ENCODE results near the gene TEX54. TPM values are rescaled to one million over a fixed set of nuclear protein-coding genes. Genes with fewer than 3 reads are reported as not detected.
A peak's percentile ranks its signal among the peaks of the same experiment; 100 is the strongest.

Gene TEX54
- total and polyA plus RNA-seq, 2 of the 13 experiments (the other 11 are each of a cell fraction or from before 2014, with no cell fraction given), result not detected

DNA sequence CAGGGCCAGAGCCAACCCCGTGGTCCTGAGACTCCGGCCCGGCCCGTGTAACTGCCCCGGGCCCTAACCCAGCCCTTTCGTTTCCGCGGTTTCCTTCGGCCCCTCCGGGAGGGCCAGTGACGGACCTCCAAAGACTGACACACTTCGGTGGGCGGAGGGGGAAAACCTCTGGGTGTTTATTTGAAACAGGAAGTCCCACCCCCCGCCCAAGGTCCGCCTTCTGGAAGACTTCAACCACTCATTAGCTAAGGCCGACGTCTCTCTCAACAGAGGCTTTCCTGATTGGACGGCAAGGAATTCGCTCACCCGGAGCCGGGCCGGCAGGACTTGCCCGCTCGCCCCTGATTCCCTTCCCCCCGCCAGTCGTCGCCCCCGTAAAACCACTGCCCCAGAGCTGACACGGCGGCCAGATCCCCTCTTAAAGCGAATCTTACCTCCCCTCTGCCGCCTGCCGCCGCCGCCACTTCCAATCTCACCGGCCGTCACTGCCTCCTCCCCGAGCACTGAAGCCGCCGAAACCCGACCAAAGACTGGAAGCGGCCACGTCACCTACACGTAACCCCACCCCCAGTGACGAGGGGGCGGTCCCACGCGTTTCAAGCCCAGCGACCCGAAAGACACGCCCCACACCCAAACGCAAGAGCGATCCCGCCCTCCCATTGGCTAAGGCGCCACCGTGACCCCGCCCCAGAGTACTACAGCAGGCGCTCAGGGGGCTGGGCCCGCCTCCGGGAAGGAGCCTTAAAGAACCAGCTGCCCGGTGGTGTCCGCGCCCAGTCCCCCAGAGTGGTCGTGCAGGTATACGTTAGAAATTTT lies 913 bp downstream of the TEX54 start, which contains the start of gene STX5 (continued):
- TF ChIP-seq, protein P1, sequence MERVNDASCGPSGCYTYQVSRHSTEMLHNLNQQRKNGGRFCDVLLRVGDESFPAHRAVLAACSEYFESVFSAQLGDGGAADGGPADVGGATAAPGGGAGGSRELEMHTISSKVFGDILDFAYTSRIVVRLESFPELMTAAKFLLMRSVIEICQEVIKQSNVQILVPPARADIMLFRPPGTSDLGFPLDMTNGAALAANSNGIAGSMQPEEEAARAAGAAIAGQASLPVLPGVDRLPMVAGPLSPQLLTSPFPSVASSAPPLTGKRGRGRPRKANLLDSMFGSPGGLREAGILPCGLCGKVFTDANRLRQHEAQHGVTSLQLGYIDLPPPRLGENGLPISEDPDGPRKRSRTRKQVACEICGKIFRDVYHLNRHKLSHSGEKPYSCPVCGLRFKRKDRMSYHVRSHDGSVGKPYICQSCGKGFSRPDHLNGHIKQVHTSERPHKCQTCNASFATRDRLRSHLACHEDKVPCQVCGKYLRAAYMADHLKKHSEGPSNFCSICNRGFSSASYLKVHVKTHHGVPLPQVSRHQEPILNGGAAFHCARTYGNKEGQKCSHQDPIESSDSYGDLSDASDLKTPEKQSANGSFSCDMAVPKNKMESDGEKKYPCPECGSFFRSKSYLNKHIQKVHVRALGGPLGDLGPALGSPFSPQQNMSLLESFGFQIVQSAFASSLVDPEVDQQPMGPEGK (CRISPR knock-in tag; IDR thresholded peaks at IDR 0.05), result peak; percentile 19; the same call in 1 of the 2 replicates
- TF ChIP-seq ZNF3 (CRISPR knock-in tag; IDR thresholded peaks at IDR 0.05) (no peak), POLR2G (IDR thresholded peaks at IDR 0.05; ENCODE audit: low read depth, low read length) (peak; percentile 67), MAF1 (CRISPR knock-in tag; IDR thresholded peaks at IDR 0.05; ENCODE audit: borderline replicate concordance) (no peak), ZNF564 (CRISPR knock-in tag; IDR thresholded peaks at IDR 0.05) (no peak), SALL1 (CRISPR knock-in tag; IDR thresholded peaks at IDR 0.05) (peak; percentile 40; the same call in 1 of the 2 replicates), ZKSCAN5 (CRISPR knock-in tag; IDR thresholded peaks at IDR 0.05) (no peak), ETV6 (CRISPR knock-in tag; conservative IDR thresholded peaks at IDR 0.05) (no peak), TCF12 (IDR thresholded peaks at IDR 0.05) (no peak), TCF12 (CRISPR knock-in tag; IDR thresholded peaks at IDR 0.05) (no peak), ZNF766 (CRISPR knock-in tag; IDR thresholded peaks at IDR 0.05; ENCODE audit: borderline replicate concordance) (no peak), ATM (IDR thresholded peaks at IDR 0.05; ENCODE audit: borderline replicate concordance) (no peak), ZSCAN12 (CRISPR knock-in tag; IDR thresholded peaks at IDR 0.05) (no peak)
- TF ChIP-seq, protein P2, sequence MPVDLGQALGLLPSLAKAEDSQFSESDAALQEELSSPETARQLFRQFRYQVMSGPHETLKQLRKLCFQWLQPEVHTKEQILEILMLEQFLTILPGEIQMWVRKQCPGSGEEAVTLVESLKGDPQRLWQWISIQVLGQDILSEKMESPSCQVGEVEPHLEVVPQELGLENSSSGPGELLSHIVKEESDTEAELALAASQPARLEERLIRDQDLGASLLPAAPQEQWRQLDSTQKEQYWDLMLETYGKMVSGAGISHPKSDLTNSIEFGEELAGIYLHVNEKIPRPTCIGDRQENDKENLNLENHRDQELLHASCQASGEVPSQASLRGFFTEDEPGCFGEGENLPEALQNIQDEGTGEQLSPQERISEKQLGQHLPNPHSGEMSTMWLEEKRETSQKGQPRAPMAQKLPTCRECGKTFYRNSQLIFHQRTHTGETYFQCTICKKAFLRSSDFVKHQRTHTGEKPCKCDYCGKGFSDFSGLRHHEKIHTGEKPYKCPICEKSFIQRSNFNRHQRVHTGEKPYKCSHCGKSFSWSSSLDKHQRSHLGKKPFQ (CRISPR knock-in tag; IDR thresholded peaks at IDR 0.05; ENCODE audit: insufficient replicate concordance), result no peak
- TF ChIP-seq, protein P3, sequence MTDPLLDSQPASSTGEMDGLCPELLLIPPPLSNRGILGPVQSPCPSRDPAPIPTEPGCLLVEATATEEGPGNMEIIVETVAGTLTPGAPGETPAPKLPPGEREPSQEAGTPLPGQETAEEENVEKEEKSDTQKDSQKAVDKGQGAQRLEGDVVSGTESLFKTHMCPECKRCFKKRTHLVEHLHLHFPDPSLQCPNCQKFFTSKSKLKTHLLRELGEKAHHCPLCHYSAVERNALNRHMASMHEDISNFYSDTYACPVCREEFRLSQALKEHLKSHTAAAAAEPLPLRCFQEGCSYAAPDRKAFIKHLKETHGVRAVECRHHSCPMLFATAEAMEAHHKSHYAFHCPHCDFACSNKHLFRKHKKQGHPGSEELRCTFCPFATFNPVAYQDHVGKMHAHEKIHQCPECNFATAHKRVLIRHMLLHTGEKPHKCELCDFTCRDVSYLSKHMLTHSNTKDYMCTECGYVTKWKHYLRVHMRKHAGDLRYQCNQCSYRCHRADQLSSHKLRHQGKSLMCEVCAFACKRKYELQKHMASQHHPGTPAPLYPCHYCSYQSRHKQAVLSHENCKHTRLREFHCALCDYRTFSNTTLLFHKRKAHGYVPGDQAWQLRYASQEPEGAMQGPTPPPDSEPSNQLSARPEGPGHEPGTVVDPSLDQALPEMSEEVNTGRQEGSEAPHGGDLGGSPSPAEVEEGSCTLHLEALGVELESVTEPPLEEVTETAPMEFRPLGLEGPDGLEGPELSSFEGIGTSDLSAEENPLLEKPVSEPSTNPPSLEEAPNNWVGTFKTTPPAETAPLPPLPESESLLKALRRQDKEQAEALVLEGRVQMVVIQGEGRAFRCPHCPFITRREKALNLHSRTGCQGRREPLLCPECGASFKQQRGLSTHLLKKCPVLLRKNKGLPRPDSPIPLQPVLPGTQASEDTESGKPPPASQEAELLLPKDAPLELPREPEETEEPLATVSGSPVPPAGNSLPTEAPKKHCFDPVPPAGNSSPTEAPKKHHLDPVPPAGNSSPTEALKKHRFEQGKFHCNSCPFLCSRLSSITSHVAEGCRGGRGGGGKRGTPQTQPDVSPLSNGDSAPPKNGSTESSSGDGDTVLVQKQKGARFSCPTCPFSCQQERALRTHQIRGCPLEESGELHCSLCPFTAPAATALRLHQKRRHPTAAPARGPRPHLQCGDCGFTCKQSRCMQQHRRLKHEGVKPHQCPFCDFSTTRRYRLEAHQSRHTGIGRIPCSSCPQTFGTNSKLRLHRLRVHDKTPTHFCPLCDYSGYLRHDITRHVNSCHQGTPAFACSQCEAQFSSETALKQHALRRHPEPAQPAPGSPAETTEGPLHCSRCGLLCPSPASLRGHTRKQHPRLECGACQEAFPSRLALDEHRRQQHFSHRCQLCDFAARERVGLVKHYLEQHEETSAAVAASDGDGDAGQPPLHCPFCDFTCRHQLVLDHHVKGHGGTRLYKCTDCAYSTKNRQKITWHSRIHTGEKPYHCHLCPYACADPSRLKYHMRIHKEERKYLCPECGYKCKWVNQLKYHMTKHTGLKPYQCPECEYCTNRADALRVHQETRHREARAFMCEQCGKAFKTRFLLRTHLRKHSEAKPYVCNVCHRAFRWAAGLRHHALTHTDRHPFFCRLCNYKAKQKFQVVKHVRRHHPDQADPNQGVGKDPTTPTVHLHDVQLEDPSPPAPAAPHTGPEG (CRISPR knock-in tag; IDR thresholded peaks at IDR 0.05), result 0 out of 2 replicates have a peak, but pooled peaks have one; percentile 27
- TF ChIP-seq, protein P4, sequence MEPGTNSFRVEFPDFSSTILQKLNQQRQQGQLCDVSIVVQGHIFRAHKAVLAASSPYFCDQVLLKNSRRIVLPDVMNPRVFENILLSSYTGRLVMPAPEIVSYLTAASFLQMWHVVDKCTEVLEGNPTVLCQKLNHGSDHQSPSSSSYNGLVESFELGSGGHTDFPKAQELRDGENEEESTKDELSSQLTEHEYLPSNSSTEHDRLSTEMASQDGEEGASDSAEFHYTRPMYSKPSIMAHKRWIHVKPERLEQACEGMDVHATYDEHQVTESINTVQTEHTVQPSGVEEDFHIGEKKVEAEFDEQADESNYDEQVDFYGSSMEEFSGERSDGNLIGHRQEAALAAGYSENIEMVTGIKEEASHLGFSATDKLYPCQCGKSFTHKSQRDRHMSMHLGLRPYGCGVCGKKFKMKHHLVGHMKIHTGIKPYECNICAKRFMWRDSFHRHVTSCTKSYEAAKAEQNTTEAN (CRISPR knock-in tag; conservative IDR thresholded peaks at IDR 0.05), result no peak
- TF ChIP-seq, protein P5, sequence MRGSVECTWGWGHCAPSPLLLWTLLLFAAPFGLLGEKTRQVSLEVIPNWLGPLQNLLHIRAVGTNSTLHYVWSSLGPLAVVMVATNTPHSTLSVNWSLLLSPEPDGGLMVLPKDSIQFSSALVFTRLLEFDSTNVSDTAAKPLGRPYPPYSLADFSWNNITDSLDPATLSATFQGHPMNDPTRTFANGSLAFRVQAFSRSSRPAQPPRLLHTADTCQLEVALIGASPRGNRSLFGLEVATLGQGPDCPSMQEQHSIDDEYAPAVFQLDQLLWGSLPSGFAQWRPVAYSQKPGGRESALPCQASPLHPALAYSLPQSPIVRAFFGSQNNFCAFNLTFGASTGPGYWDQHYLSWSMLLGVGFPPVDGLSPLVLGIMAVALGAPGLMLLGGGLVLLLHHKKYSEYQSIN (CRISPR knock-in tag; IDR thresholded peaks at IDR 0.05; ENCODE audit: borderline replicate concordance), result no peak
